Measurements from ENCODE around the gene MOB3B. TPM values are rescaled to one million over a fixed set of nuclear protein-coding genes. Genes with fewer than 3 reads are reported as not detected.

Gene MOB3B
- total and polyA plus RNA-seq, 2 of the 13 experiments (the other 11 are each of a cell fraction or from before 2014, with no cell fraction given): 0.03 to 0.09 TPM

- Histone ChIP-seq H3K4me1 (ENCODE audit: insufficient read depth, low read length) (no peaks in the 10 kb centered on the region), H3K9ac (ENCODE audit: insufficient read depth, low read depth, low read length) (no peak overlapping the region), H3K9me3 (ENCODE audit: low read length) (no peaks in the 10 kb centered on the region), H3K4me3 (replicated peaks in 1 of 3; ENCODE audit: insufficient read depth in 1 of 3, low read depth in 2 of 3, low read length in 3 of 3) (no peak overlapping the region), H3K79me2 (ENCODE audit: insufficient read depth, low read length) (no peaks in the 10 kb centered on the region), H3K36me3 (replicated peaks in 1 of 2; ENCODE audit: control insufficient read depth in 1 of 2, insufficient read depth in 2 of 2, low read length in 2 of 2) (no peaks in the 10 kb centered on the region), H3K27me3 (ENCODE audit: control insufficient read depth in 1 of 2, insufficient read depth in 2 of 2, low read length in 2 of 2) (peaks cover 3 to 44% of the 10 kb centered on the region in 2 experiments), H2AFZ (ENCODE audit: low read length) (no peak overlapping the region), H3K27ac (ENCODE audit: extremely low read length, insufficient read depth, low read length) (no peak overlapping the region), H3K4me2 (ENCODE audit: low read depth, low read length) (no peak overlapping the region), H4K20me1 (ENCODE audit: insufficient read depth, low read length) (no peaks in the 10 kb centered on the region; the same call in none of the 2 replicates)
- POLR2A ChIA-PET: no interaction called here
- WGBS (ENCODE audit: low lambda C conversion rate): 37% methylated on average over 4 of the region's 4 CpGs
- ATAC-seq: no peak
- DNase-seq (ENCODE audit: low spot score): no peak
- FAIRE-seq: no peak
- CTCF ChIA-PET (ENCODE audit: low intra/inter-chr PET ratio, low total read pairs): no interaction called here
- BruUV-seq (replicated peaks): no TSS peak
- no peak for TF ChIP-seq KLF13 (CRISPR knock-in tag; IDR thresholded peaks at IDR 0.05)
- in situ Hi-C loops (cut with HindIII; ENCODE audit: extremely low pct_ligation_motif_present, low pct_unique_long_range_greater_than_20kb): no loop called here
- intact Hi-C loops (cut with micrococcal nuclease; ENCODE audit: unreplicated experiment): no loop called here
These were observed 87.9 kb downstream of the MOB3B start for GRCh38 chr9:27441741-27442070.

- ATAC-seq (no peak), DNase-seq (ENCODE audit: low spot score) (no peak), FAIRE-seq (no peak)
- no peaks in the 10 kb centered on the region for H3K9me3 ChIP-seq (ENCODE audit: low read length)
- no peak overlapping the region for H2AFZ ChIP-seq (ENCODE audit: low read length)
- in situ Hi-C loops (cut with HindIII; ENCODE audit: extremely low pct_ligation_motif_present, low pct_unique_long_range_greater_than_20kb) (no loop called here), intact Hi-C loops (cut with micrococcal nuclease; ENCODE audit: unreplicated experiment) (no loop called here)
- ChIA-PET CTCF (ENCODE audit: low intra/inter-chr PET ratio, low total read pairs) (no interaction called here), POLR2A (no interaction called here)
- no peak overlapping the region for H3K4me3 ChIP-seq (replicated peaks in 1 of 3; ENCODE audit: insufficient read depth in 1 of 3, low read depth in 2 of 3, low read length in 3 of 3)
- 52% methylated on average over 5 of the region's 5 CpGs for WGBS (ENCODE audit: low lambda C conversion rate)
- no peaks in the 10 kb centered on the region for H3K79me2 ChIP-seq (ENCODE audit: insufficient read depth, low read length)
- H4K20me1 ChIP-seq (ENCODE audit: insufficient read depth, low read length): no peaks in the 10 kb centered on the region; the same call in 1 of the 2 replicates
- peaks cover 3 to 44% of the 10 kb centered on the region in 2 experiments; a peak in 4 of 5 replicates for H3K27me3 ChIP-seq (ENCODE audit: control insufficient read depth in 1 of 2, insufficient read depth in 2 of 2, low read length in 2 of 2)
- no peak overlapping the region for H3K4me2 ChIP-seq (ENCODE audit: low read depth, low read length)
- BruUV-seq (replicated peaks): no TSS peak
- no peak overlapping the region for H3K27ac ChIP-seq (ENCODE audit: extremely low read length, insufficient read depth, low read length)
- H3K4me1 ChIP-seq (ENCODE audit: insufficient read depth, low read length): peaks cover 4% of the 10 kb centered on the region
- H3K9ac ChIP-seq (ENCODE audit: insufficient read depth, low read depth, low read length): no peak overlapping the region
- H3K36me3 ChIP-seq (replicated peaks in 1 of 2; ENCODE audit: control insufficient read depth in 1 of 2, insufficient read depth in 2 of 2, low read length in 2 of 2): no peaks in the 10 kb centered on the region
- no peak for TF ChIP-seq THRA (CRISPR knock-in tag; IDR thresholded peaks at IDR 0.05; ENCODE audit: borderline replicate concordance)
- no peak for TF ChIP-seq ZNF234 (CRISPR knock-in tag; conservative IDR thresholded peaks at IDR 0.05)
- no peak for TF ChIP-seq NFIB (CRISPR knock-in tag; IDR thresholded peaks at IDR 0.05; ENCODE audit: borderline replicate concordance)
- no peak for TF ChIP-seq ZNF891 (CRISPR knock-in tag; IDR thresholded peaks at IDR 0.05)
- no peak for TF ChIP-seq ZGPAT (CRISPR knock-in tag; IDR thresholded peaks at IDR 0.05)
- TF ChIP-seq ZC3H4 (CRISPR knock-in tag; IDR thresholded peaks at IDR 0.05; ENCODE audit: borderline replicate concordance): no peak
- TF ChIP-seq CENPX (CRISPR knock-in tag; IDR thresholded peaks at IDR 0.05): no peak
- TF ChIP-seq JUND (CRISPR knock-in tag; IDR thresholded peaks at IDR 0.05): no peak
- TF ChIP-seq KLF16 (CRISPR knock-in tag; IDR thresholded peaks at IDR 0.05): no peak
- no peak for TF ChIP-seq ARID2 (CRISPR knock-in tag; IDR thresholded peaks at IDR 0.05; ENCODE audit: borderline replicate concordance)
These were observed 88.5 kb downstream of the MOB3B start for GRCh38 chr9:27440888-27441740.

Measured in HepG2 (cell line).